GM12891 (cell line): Measurements from ENCODE around the gene CDK19.

Experiments used
- POLR2A ChIP-seq: IDR thresholded peaks from 2 replicates; pipeline ENCODE4 v1.6.1; 2011; ENCODE audit warnings: low read depth, low read length, control low read depth
- POLR2AphosphoS5 ChIP-seq: IDR thresholded peaks from 2 replicates; pipeline ENCODE4 v1.6.1; 2011; ENCODE audit warnings: low read depth, low read length, control low read depth

GRCh38 chr6:110676396-110676795 lies 138.9 kb downstream of the CDK19 start:
- TF ChIP-seq POLR2AphosphoS5 = no peak
- no peak for TF ChIP-seq POLR2A
